ENCODE results near the gene CNOT2. TPM values are rescaled to one million over a fixed set of nuclear protein-coding genes. Genes with fewer than 3 reads are reported as not detected.
"Not testable (repeated sequence)": the region's sequence is repeated elsewhere in the genome, so short reads cannot be mapped to it uniquely, and the experiment has no call there.

The CNOT2 gene
- polyA plus RNA-seq, 1 of the 3 experiments (the other 2 are of a cell fraction) = 45.3 TPM

DNA sequence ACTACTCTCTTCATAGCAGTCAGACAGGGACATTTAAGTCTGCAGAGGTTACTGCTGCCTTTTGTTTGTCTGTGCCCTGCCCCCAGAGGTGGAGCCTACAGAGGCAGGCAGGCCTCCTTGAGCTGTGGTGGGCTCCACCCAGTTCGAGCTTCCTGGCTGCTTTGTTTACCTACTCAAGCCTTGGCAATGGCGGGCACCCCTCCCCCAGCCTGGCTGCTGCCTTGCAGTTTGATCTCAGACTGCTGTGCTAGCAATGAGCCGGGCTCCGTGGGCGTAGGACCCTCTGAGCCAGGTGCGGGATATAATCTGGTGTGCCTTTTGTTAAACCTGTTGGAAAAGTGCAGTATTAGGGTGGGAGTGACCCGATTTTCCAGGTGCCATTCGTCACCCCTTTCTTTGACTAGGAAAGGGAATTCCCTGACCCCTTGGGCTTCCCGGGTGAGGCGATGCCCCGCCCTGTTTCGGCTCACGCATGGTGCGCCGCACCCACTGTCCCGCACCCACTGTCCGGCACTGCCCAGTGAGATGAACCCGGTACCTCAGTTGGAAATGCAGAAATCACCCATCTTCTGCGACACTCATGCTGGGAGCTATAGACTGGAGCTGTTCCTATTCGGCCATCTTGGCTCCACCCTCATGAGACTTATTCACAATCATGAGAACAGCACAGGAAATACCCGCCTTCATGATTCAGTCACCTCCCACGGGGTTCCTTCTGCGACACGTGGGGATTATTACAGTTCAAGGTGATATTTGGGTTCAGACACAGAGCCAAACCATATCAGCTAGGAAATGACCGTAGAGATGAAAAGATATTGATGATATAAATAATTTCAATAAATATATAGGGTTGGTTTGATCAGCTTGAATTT, 61.7 kb downstream of the CNOT2 start:
- H3F3A ChIP-seq (replicated peaks; ENCODE audit: insufficient read depth); H2AFZ ChIP-seq (ENCODE audit: low read depth); H3K36me3 ChIP-seq (replicated peaks in 1 of 2; ENCODE audit: control insufficient read depth in 1 of 2, insufficient read depth in 2 of 2, low read length in 1 of 2); H3K9me2 ChIP-seq; H3K27me3 ChIP-seq (ENCODE audit: insufficient read depth); H3K9me3 ChIP-seq; H3K9ac ChIP-seq; H4K20me1 ChIP-seq (ENCODE audit: insufficient read depth); H3K4me1 ChIP-seq (ENCODE audit: control insufficient read depth in 1 of 2, insufficient read depth in 2 of 2, low read depth in 1 of 2, low read length in 1 of 2); H3K4me2 ChIP-seq; DNase-seq; H3K27ac ChIP-seq (ENCODE audit: low read depth in 2 of 2, low read length in 1 of 2); POLR2A ChIA-PET; CTCF ChIA-PET; H3K4me3 ChIP-seq (ENCODE audit: low read depth in 2 of 2, low read length in 1 of 2): not testable (repeated sequence)
- 94% methylated on average over 25 of the region's 25 CpGs for WGBS (ENCODE audit: low lambda C conversion rate)
- H3K79me2 ChIP-seq (ENCODE audit: insufficient read depth) = peaks cover 87% of the 10 kb centered on the region

DNA sequence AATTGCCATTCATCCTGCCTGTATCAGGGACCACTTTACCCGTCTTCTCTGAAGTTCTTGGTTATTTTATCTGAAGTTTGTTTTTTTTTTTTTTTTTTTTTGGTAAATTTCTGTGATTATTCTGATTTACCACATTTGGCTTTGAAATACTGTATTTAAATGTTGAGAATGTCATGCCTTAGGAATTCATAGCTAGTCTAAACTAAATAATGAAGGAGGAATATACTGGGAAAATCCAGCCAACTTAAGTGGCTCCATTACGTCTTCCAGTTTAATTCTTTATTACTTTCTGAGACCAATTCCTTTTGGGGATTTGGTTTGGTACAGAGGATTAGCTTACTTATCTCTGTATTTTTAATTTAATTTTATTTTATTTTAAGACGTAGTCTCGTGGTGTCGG, 62.6 kb downstream of the CNOT2 start:
- Histone ChIP-seq H3F3A (replicated peaks; ENCODE audit: insufficient read depth) (peaks cover 3% of the 10 kb centered on the region), H3K4me1 (ENCODE audit: control insufficient read depth in 1 of 2, insufficient read depth in 2 of 2, low read depth in 1 of 2, low read length in 1 of 2) (no peaks in the 10 kb centered on the region), H3K9me3 (no peaks in the 10 kb centered on the region), H3K27ac (ENCODE audit: low read depth in 2 of 2, low read length in 1 of 2) (no peak overlapping the region), H4K20me1 (ENCODE audit: insufficient read depth) (peaks cover 6% of the 10 kb centered on the region; the same call in 1 of the 2 replicates), H3K36me3 (replicated peaks in 1 of 2; ENCODE audit: control insufficient read depth in 1 of 2, insufficient read depth in 2 of 2, low read length in 1 of 2) (peaks cover 5% of the 10 kb centered on the region in 2 experiments), H3K9me2 (no peaks in the 10 kb centered on the region), H2AFZ (ENCODE audit: low read depth) (no peak overlapping the region), H3K4me2 (no peak overlapping the region), H3K4me3 (ENCODE audit: low read depth in 2 of 2, low read length in 1 of 2) (no peak overlapping the region), H3K27me3 (ENCODE audit: insufficient read depth) (no peaks in the 10 kb centered on the region), H3K79me2 (ENCODE audit: insufficient read depth) (peaks cover 86% of the 10 kb centered on the region), H3K9ac (no peak overlapping the region)
- POLR2A ChIA-PET = no interaction called here
- WGBS (ENCODE audit: low lambda C conversion rate) = 97% methylated on average over 5 of the region's 5 CpGs
- DNase-seq = no peak
- CTCF ChIA-PET = no interaction called here
- TF ChIP-seq, protein P1, sequence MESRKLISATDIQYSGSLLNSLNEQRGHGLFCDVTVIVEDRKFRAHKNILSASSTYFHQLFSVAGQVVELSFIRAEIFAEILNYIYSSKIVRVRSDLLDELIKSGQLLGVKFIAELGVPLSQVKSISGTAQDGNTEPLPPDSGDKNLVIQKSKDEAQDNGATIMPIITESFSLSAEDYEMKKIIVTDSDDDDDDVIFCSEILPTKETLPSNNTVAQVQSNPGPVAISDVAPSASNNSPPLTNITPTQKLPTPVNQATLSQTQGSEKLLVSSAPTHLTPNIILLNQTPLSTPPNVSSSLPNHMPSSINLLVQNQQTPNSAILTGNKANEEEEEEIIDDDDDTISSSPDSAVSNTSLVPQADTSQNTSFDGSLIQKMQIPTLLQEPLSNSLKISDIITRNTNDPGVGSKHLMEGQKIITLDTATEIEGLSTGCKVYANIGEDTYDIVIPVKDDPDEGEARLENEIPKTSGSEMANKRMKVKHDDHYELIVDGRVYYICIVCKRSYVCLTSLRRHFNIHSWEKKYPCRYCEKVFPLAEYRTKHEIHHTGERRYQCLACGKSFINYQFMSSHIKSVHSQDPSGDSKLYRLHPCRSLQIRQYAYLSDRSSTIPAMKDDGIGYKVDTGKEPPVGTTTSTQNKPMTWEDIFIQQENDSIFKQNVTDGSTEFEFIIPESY (IDR thresholded peaks at IDR 0.05; ENCODE audit: borderline replicate concordance, low read depth) = no peak
- TF ChIP-seq MXI1 (IDR thresholded peaks at IDR 0.05; ENCODE audit: low read depth, low read length) (no peak), TAF1 (IDR thresholded peaks at IDR 0.05; ENCODE audit: borderline replicate concordance, low read depth, low read length) (no peak), ELF1 (IDR thresholded peaks at IDR 0.05) (no peak), NRF1 (IDR thresholded peaks at IDR 0.05; ENCODE audit: low read depth, low read length) (no peak), YY1 (IDR thresholded peaks at IDR 0.05; ENCODE audit: low read depth) (no peak), RFX5 (IDR thresholded peaks at IDR 0.05; ENCODE audit: low read length) (no peak), FOXJ3 (CRISPR knock-in tag; IDR thresholded peaks at IDR 0.05) (no peak), SIN3A (IDR thresholded peaks at IDR 0.05; ENCODE audit: borderline replicate concordance, low read depth, low read length) (no peak), SMC3 (IDR thresholded peaks at IDR 0.05; ENCODE audit: low read depth, low read length) (no peak), JUND (IDR thresholded peaks at IDR 0.05) (no peak)
- TF ChIP-seq, protein P2, sequence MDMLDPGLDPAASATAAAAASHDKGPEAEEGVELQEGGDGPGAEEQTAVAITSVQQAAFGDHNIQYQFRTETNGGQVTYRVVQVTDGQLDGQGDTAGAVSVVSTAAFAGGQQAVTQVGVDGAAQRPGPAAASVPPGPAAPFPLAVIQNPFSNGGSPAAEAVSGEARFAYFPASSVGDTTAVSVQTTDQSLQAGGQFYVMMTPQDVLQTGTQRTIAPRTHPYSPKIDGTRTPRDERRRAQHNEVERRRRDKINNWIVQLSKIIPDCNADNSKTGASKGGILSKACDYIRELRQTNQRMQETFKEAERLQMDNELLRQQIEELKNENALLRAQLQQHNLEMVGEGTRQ (IDR thresholded peaks at IDR 0.05; ENCODE audit: borderline replicate concordance, low read depth, low read length) = no peak
- TF ChIP-seq, protein P3, sequence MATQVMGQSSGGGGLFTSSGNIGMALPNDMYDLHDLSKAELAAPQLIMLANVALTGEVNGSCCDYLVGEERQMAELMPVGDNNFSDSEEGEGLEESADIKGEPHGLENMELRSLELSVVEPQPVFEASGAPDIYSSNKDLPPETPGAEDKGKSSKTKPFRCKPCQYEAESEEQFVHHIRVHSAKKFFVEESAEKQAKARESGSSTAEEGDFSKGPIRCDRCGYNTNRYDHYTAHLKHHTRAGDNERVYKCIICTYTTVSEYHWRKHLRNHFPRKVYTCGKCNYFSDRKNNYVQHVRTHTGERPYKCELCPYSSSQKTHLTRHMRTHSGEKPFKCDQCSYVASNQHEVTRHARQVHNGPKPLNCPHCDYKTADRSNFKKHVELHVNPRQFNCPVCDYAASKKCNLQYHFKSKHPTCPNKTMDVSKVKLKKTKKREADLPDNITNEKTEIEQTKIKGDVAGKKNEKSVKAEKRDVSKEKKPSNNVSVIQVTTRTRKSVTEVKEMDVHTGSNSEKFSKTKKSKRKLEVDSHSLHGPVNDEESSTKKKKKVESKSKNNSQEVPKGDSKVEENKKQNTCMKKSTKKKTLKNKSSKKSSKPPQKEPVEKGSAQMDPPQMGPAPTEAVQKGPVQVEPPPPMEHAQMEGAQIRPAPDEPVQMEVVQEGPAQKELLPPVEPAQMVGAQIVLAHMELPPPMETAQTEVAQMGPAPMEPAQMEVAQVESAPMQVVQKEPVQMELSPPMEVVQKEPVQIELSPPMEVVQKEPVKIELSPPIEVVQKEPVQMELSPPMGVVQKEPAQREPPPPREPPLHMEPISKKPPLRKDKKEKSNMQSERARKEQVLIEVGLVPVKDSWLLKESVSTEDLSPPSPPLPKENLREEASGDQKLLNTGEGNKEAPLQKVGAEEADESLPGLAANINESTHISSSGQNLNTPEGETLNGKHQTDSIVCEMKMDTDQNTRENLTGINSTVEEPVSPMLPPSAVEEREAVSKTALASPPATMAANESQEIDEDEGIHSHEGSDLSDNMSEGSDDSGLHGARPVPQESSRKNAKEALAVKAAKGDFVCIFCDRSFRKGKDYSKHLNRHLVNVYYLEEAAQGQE (IDR thresholded peaks at IDR 0.05; ENCODE audit: low read depth, low read length) = no peak
- TF ChIP-seq, protein P4, sequence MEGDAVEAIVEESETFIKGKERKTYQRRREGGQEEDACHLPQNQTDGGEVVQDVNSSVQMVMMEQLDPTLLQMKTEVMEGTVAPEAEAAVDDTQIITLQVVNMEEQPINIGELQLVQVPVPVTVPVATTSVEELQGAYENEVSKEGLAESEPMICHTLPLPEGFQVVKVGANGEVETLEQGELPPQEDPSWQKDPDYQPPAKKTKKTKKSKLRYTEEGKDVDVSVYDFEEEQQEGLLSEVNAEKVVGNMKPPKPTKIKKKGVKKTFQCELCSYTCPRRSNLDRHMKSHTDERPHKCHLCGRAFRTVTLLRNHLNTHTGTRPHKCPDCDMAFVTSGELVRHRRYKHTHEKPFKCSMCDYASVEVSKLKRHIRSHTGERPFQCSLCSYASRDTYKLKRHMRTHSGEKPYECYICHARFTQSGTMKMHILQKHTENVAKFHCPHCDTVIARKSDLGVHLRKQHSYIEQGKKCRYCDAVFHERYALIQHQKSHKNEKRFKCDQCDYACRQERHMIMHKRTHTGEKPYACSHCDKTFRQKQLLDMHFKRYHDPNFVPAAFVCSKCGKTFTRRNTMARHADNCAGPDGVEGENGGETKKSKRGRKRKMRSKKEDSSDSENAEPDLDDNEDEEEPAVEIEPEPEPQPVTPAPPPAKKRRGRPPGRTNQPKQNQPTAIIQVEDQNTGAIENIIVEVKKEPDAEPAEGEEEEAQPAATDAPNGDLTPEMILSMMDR (IDR thresholded peaks at IDR 0.05) = no peak
- TF ChIP-seq, protein P5, sequence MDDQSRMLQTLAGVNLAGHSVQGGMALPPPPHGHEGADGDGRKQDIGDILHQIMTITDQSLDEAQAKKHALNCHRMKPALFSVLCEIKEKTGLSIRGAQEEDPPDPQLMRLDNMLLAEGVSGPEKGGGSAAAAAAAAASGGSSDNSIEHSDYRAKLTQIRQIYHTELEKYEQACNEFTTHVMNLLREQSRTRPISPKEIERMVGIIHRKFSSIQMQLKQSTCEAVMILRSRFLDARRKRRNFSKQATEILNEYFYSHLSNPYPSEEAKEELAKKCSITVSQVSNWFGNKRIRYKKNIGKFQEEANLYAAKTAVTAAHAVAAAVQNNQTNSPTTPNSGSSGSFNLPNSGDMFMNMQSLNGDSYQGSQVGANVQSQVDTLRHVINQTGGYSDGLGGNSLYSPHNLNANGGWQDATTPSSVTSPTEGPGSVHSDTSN (IDR thresholded peaks at IDR 0.05) = no peak
- TF ChIP-seq, protein P6, sequence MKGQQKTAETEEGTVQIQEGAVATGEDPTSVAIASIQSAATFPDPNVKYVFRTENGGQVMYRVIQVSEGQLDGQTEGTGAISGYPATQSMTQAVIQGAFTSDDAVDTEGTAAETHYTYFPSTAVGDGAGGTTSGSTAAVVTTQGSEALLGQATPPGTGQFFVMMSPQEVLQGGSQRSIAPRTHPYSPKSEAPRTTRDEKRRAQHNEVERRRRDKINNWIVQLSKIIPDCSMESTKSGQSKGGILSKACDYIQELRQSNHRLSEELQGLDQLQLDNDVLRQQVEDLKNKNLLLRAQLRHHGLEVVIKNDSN (IDR thresholded peaks at IDR 0.05; ENCODE audit: borderline replicate concordance, low read depth) = no peak

All from SK-N-SH (cell line).